GM19438 (cell line): ENCODE measurements around the gene PCSK2.

Experiments used
- ATAC-seq: cut with Tn5 transposase; IDR thresholded peaks from one replicate; pipeline ENCODE4 v1.9.1; 2021; ENCODE audit warnings: low read depth; ENCODE audit not compliant: unreplicated experiment

Gene PCSK2

GRCh38 chr20:17470521-17470920 lies 243.7 kb downstream of the PCSK2 start:
- no peak for ATAC-seq

- ATAC-seq, result no peak
Observed at GRCh38 chr20:17470973-17471372, 244.1 kb downstream of the PCSK2 start.

- ATAC-seq, result no peak
Observed at GRCh38 chr20:17471606-17472187, 244.9 kb downstream of the PCSK2 start.

- ATAC-seq, result no peak
Observed at GRCh38 chr20:17473659-17474058, 246.8 kb downstream of the PCSK2 start.

GRCh38 chr20:17479063-17479657 lies 252.3 kb downstream of the PCSK2 start:
- no peak for ATAC-seq

- no peak for ATAC-seq
Observed at GRCh38 chr20:17480696-17481095, 253.9 kb downstream of the PCSK2 start.

GRCh38 chr20:17481661-17482060 lies 254.8 kb downstream of the PCSK2 start:
- no peak for ATAC-seq

GRCh38 chr20:17482536-17482935 lies 255.7 kb downstream of the PCSK2 start:
- no peak for ATAC-seq

GRCh38 chr20:17485017-17485416 lies 258.2 kb downstream of the PCSK2 start:
- ATAC-seq, result no peak

GRCh38 chr20:17488916-17489600 lies 262.2 kb downstream of the PCSK2 start:
- no peak for ATAC-seq

GRCh38 chr20:17490501-17490900 lies 263.7 kb downstream of the PCSK2 start:
- ATAC-seq, result no peak

- no peak for ATAC-seq
Observed at GRCh38 chr20:17491041-17491440, 264.2 kb downstream of the PCSK2 start.

- no peak for ATAC-seq
Observed at GRCh38 chr20:17491488-17491887, 264.6 kb downstream of the PCSK2 start.

- no peak for ATAC-seq
Observed at GRCh38 chr20:17493173-17493572, 266.3 kb downstream of the PCSK2 start.

GRCh38 chr20:17494201-17494600 lies 267.4 kb downstream of the PCSK2 start:
- no peak for ATAC-seq

- no peak for ATAC-seq
Observed at GRCh38 chr20:17495826-17496225, 269.0 kb downstream of the PCSK2 start.

- ATAC-seq, result no peak
Observed at GRCh38 chr20:17497821-17498580, 271.2 kb downstream of the PCSK2 start.

GRCh38 chr20:17498641-17499040 lies 271.8 kb downstream of the PCSK2 start:
- ATAC-seq, result no peak

GRCh38 chr20:17499041-17499440 lies 272.2 kb downstream of the PCSK2 start:
- no peak for ATAC-seq

GRCh38 chr20:17500271-17500670 lies 273.4 kb downstream of the PCSK2 start:
- ATAC-seq, result no peak

GRCh38 chr20:17500826-17501225 lies 274.0 kb downstream of the PCSK2 start:
- no peak for ATAC-seq
